Ishikawa (cell line): ENCODE measurements around the gene ABCA2.

Experiments used
- CEBPB ChIP-seq: IDR thresholded peaks from 2 replicates; pipeline ENCODE4 v1.6.1; 2012
- CREB1 ChIP-seq: IDR thresholded peaks from 2 replicates; pipeline ENCODE4 v1.6.1; 2012; ENCODE audit warnings: low read depth
- EGR1 ChIP-seq: IDR thresholded peaks from 2 replicates; pipeline ENCODE4 v1.6.1; 2012
- EP300 ChIP-seq: IDR thresholded peaks from 2 replicates; pipeline ENCODE4 v1.6.1; 2012; ENCODE audit warnings: borderline replicate concordance
- FOXM1 ChIP-seq: IDR thresholded peaks from 2 replicates; pipeline ENCODE4 v1.6.1; 2012; ENCODE audit warnings: low read depth, borderline replicate concordance
- NFIC ChIP-seq: IDR thresholded peaks from 2 replicates; pipeline ENCODE4 v1.6.1; 2012
- RAD21 ChIP-seq: IDR thresholded peaks from 2 replicates; pipeline ENCODE4 v1.6.1; 2012; ENCODE audit warnings: low read depth
- REST ChIP-seq: IDR thresholded peaks from 2 replicates; pipeline ENCODE4 v1.6.1; 2012; ENCODE audit warnings: low read depth, mild to moderate bottlenecking
- TAF1 ChIP-seq: IDR thresholded peaks from 2 replicates; pipeline ENCODE4 v1.6.1; 2012; ENCODE audit warnings: low read depth, mild to moderate bottlenecking
- TCF12 ChIP-seq: IDR thresholded peaks from 2 replicates; pipeline ENCODE4 v1.6.1; 2012; ENCODE audit warnings: low read depth
- TEAD4 ChIP-seq: IDR thresholded peaks from 2 replicates; pipeline ENCODE4 v1.6.1; 2012
- USF1 ChIP-seq: IDR thresholded peaks from 2 replicates; pipeline ENCODE4 v1.6.1; 2012
- YY1 ChIP-seq: IDR thresholded peaks from 2 replicates; pipeline ENCODE4 v1.6.1; 2012; ENCODE audit warnings: low read depth
- ZBTB7A ChIP-seq: IDR thresholded peaks from 2 replicates; pipeline ENCODE4 v1.6.1; 2012; ENCODE audit warnings: low read depth
- TF ChIP-seq, protein P1 (sequence below): IDR thresholded peaks from 2 replicates; pipeline ENCODE4 v1.6.1; 2012

ABCA2 gene

GRCh38 chr9:137027369-137028262 is at the start of gene ABCA2:
TSS of gene ABCA2 (minus strand) at chr9:137028237. CDS start at chr9:137028140, 97 bp downstream.
- peak; percentile 80; the same call in 1 of the 2 replicates for TF ChIP-seq ZBTB7A
- no peak for TF ChIP-seq YY1

- TF ChIP-seq REST = no peak
- no peak for TF ChIP-seq TEAD4
- peak; percentile 46; the same call in 1 of the 2 replicates for TF ChIP-seq TAF1
- TF ChIP-seq EP300 = no peak
- TF ChIP-seq RAD21 = no peak
- TF ChIP-seq CEBPB = no peak
- no peak for TF ChIP-seq ZBTB7A
- TF ChIP-seq YY1 = peak; percentile 39; the same call in 1 of the 2 replicates
- no peak for TF ChIP-seq FOXM1
- no peak for TF ChIP-seq NFIC
- TF ChIP-seq TCF12 = no peak
- peak; percentile 85 for TF ChIP-seq USF1
- no peak for TF ChIP-seq EGR1
- no peak for TF ChIP-seq CREB1
- TF ChIP-seq, protein P1, sequence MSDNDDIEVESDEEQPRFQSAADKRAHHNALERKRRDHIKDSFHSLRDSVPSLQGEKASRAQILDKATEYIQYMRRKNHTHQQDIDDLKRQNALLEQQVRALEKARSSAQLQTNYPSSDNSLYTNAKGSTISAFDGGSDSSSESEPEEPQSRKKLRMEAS = peak; percentile 70; the same call in 1 of the 2 replicates
These were observed 49.1 kb upstream of the ABCA2 start, which contains the start of gene UAP1L1 for GRCh38 chr9:137077010-137077747. TSS of gene UAP1L1 (plus strand) at chr9:137077517. CDS start at chr9:137077533, 16 bp downstream.

- TF ChIP-seq YY1 = no peak
- TF ChIP-seq, protein P1 = no peak
- TF ChIP-seq NFIC = no peak
- no peak for TF ChIP-seq ZBTB7A
- TF ChIP-seq FOXM1 = no peak
- no peak for TF ChIP-seq TEAD4
- no peak for TF ChIP-seq RAD21
- no peak for TF ChIP-seq CEBPB
- TF ChIP-seq USF1 = no peak
- no peak for TF ChIP-seq EP300
These were observed 48.6 kb upstream of the ABCA2 start for GRCh38 chr9:137076636-137077009.

- TF ChIP-seq CEBPB (peak; percentile 72), EP300 (no peak)
These were observed 47.3 kb upstream of the ABCA2 start for GRCh38 chr9:137075275-137075775.

DNA sequence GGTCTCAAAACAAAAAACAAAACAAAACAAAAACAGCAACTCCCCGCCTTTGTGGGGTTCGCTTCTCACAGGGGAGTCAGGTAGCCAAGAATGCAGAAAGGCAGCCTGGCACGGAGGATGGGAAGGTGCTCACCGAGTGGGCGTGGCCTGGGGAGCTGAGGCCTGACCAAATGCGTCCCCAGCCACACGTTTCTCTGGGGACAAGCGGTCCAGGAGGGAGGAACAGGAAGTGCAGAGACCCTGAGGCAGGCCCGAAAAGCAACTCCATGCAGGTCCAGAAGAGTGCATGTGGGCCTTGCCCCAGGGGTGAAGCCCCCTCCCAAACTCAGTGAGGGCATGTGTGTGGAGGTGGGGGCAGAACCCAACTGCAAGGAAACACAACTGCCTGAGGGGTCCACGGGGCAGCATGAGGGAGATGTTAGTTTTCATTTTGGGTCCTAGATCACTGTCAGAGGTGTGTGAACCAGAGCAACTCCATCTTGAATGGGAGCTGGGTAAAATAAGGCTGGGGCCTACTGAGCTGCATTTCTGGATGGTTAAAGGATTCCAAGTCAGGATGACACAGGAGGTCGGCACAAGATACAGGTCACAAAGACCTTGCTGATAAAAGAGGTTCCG is 46.7 kb upstream of the ABCA2 start:
- TF ChIP-seq REST (no peak), TEAD4 (no peak)

GRCh38 chr9:137073992-137074399 is 46.0 kb upstream of the ABCA2 start:
- TF ChIP-seq, protein P1 = no peak
- TF ChIP-seq REST (no peak), YY1 (no peak), NFIC (no peak), FOXM1 (no peak), EP300 (no peak), TCF12 (no peak), TEAD4 (no peak), ZBTB7A (no peak), TAF1 (no peak), CEBPB (no peak), USF1 (no peak), RAD21 (no peak), EGR1 (no peak)
